GM12891 (cell line): ENCODE results near the gene SLC12A6.

Source experiments
- POLR2A ChIP-seq: IDR thresholded peaks from 2 replicates; pipeline ENCODE4 v1.6.1; 2011; ENCODE audit warnings: low read depth, low read length, control low read depth
- POLR2AphosphoS5 ChIP-seq: IDR thresholded peaks from 2 replicates; pipeline ENCODE4 v1.6.1; 2011; ENCODE audit warnings: low read depth, low read length, control low read depth

DNA sequence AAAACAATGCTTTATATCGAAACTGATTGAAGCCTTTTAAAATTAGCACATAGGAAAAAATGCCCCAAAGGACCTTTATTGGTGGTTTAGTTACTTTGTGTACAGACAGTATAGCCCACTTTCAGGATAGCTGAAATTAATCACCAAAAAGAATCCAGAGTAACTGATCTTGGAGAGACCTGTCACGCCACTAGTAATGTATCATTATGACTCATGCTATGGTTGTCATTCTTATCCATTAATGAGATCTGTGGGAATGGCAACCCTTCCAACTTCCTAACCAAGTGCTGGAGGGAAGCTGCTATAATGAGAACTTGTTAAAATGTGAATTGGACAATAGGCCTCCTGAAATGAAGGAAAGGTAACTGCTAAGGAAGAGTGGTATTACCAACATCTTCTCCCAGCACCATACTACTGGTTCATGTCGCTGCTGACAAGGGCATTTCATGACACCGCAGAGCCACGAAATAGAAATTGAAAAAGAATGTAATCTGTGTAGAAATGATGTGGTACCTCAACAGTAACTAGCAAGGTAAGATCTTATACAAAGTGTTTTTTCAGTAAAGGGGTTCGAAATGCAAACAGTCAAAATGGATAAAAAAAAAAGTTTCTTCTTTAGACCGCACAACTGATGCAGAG is 119.9 kb downstream of the SLC12A6 start:
- TF ChIP-seq POLR2AphosphoS5 (no peak), POLR2A (no peak)
